ENCODE data around the gene COL9A1. TPM values are rescaled to one million over a fixed set of nuclear protein-coding genes. Genes with fewer than 3 reads are reported as not detected.
A peak's percentile ranks its signal among the peaks of the same experiment; 100 is the strongest.

Gene COL9A1
- total and polyA plus RNA-seq, 9 of the 15 experiments (the other 6 are each of a cell fraction or from before 2014, with no cell fraction given) = 0.01 to 0.13 (median 0.06) TPM; not detected in 1

DNA sequence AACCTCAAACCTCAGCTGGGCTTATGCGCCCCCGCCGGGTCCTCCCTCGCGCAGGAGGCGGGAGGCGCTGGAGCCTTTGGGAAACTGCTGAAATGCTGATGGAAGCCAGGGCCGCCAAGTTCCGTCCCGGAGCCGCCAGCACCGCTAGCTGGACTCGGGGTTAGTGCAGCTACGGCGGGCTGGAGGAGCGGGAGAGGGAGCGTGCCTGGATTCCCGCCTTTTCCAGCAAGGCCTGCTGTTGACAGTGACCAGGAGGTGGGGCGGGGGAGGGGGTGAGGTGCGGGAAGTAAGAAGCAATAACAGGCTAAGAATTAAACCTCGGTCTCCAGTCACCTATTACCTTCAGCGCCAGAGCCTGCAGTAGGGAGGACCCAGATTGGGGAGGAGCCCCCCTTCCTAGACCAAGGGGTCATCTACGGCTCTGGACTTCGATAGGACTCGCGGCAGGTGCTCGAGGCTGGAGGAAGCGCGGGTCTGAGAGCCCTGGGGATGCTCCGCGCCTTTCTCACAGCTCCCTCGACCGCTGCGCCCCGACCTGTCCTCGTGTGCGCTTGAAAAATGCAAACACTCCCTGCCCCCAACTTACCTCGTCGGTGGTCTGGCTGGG, 20.5 kb downstream of the COL9A1 start:
- intact Hi-C loops (cut with micrococcal nuclease) = no loop called here
- Histone ChIP-seq H4K20me1 (replicated peaks; ENCODE audit: control insufficient read depth, insufficient read depth, low read length) (no peaks in the 10 kb centered on the region), H3K4me3 (no peak overlapping the region), H3K79me2 (ENCODE audit: control insufficient read depth, insufficient read depth, low read length) (no peaks in the 10 kb centered on the region), H3K9me3 (replicated peaks; ENCODE audit: control insufficient read depth, insufficient read depth, low read depth, low read length) (no peaks in the 10 kb centered on the region), H3K27me3 (ENCODE audit: control insufficient read depth in 2 of 2, insufficient read depth in 2 of 2, low read length in 2 of 2) (peaks cover 17 to 29% of the 10 kb centered on the region in 2 experiments; a peak in 4 of 5 replicates), H3K36me3 (ENCODE audit: control insufficient read depth, insufficient read depth, low read length) (no peaks in the 10 kb centered on the region), H3K9me1 (ENCODE audit: control insufficient read depth, insufficient read depth, low read length) (no peaks in the 10 kb centered on the region), H2AFZ (ENCODE audit: low read depth, low read length) (peak overlapping the region; percentile 85), H3K27ac (ENCODE audit: extremely low read depth, low read depth, low read length) (no peak overlapping the region), H3K4me1 (replicated peaks in 1 of 2; ENCODE audit: control insufficient read depth in 2 of 2, insufficient read depth in 2 of 2, low read length in 2 of 2) (peaks cover 9 to 26% of the 10 kb centered on the region in 2 experiments; a peak in 4 of 5 replicates), H3K4me2 (ENCODE audit: insufficient read depth, low read length) (peak overlapping the region; percentile 58; the same call in 1 of the 2 replicates), H3K9ac (ENCODE audit: insufficient read depth in 1 of 2, low read depth in 2 of 2, low read length in 2 of 2) (peak overlapping the region in 1 of 2 experiments; percentile 54; a peak in 1 of 4 replicates)
- CTCF ChIA-PET (ENCODE audit: low intra/inter-chr PET ratio) = no interaction called here
- in situ Hi-C loops (cut with MboI) = no loop called here
- DNase-seq (ENCODE audit: extremely low read depth in 1 of 4, low spot score in 3 of 4) = peak in 3 of 4 experiments; percentile 16 to 37 (median 29)
- POLR2A ChIA-PET = interaction anchor here (1.5 kb wide), 1 partner anchor 10 kb away, joined by 3 read pairs; no protein-coding TSS in a partner anchor
- no peak for FAIRE-seq
- BruUV-seq (replicated peaks) = no TSS peak
- 21% methylated on average over 24 of the region's 39 CpGs for WGBS (ENCODE audit: insufficient coverage, low coverage, missing lambda C conversion rate)
- peak; percentile 69 for ATAC-seq
- TF ChIP-seq, protein P1, sequence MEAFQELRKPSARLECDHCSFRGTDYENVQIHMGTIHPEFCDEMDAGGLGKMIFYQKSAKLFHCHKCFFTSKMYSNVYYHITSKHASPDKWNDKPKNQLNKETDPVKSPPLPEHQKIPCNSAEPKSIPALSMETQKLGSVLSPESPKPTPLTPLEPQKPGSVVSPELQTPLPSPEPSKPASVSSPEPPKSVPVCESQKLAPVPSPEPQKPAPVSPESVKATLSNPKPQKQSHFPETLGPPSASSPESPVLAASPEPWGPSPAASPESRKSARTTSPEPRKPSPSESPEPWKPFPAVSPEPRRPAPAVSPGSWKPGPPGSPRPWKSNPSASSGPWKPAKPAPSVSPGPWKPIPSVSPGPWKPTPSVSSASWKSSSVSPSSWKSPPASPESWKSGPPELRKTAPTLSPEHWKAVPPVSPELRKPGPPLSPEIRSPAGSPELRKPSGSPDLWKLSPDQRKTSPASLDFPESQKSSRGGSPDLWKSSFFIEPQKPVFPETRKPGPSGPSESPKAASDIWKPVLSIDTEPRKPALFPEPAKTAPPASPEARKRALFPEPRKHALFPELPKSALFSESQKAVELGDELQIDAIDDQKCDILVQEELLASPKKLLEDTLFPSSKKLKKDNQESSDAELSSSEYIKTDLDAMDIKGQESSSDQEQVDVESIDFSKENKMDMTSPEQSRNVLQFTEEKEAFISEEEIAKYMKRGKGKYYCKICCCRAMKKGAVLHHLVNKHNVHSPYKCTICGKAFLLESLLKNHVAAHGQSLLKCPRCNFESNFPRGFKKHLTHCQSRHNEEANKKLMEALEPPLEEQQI (IDR thresholded peaks at IDR 0.05) = no peak
- TF ChIP-seq, protein P2, sequence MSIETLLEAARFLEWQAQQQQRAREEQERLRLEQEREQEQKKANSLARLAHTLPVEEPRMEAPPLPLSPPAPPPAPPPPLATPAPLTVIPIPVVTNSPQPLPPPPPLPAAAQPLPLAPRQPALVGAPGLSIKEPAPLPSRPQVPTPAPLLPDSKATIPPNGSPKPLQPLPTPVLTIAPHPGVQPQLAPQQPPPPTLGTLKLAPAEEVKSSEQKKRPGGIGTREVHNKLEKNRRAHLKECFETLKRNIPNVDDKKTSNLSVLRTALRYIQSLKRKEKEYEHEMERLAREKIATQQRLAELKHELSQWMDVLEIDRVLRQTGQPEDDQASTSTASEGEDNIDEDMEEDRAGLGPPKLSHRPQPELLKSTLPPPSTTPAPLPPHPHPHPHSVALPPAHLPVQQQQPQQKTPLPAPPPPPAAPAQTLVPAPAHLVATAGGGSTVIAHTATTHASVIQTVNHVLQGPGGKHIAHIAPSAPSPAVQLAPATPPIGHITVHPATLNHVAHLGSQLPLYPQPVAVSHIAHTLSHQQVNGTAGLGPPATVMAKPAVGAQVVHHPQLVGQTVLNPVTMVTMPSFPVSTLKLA (conservative IDR thresholded peaks at IDR 0.05) = no peak
- TF ChIP-seq PCBP1 (IDR thresholded peaks at IDR 0.05; ENCODE audit: low read depth, low read length, poor library complexity, severe bottlenecking) (no peak), ZNF77 (CRISPR knock-in tag; IDR thresholded peaks at IDR 0.05) (no peak), RNF2 (IDR thresholded peaks at IDR 0.05) (no peak), ZNF79 (CRISPR knock-in tag; IDR thresholded peaks at IDR 0.05; ENCODE audit: low read depth) (no peak), TBL1XR1 (IDR thresholded peaks at IDR 0.05; ENCODE audit: low read length in 2 of 2) (no peak), NFIX (CRISPR knock-in tag; IDR thresholded peaks at IDR 0.05; ENCODE audit: low read depth) (no peak), ZFPM2 (CRISPR knock-in tag; IDR thresholded peaks at IDR 0.05) (no peak), SLC30A9 (CRISPR knock-in tag; IDR thresholded peaks at IDR 0.05) (no peak)
- TF ChIP-seq, protein P3, sequence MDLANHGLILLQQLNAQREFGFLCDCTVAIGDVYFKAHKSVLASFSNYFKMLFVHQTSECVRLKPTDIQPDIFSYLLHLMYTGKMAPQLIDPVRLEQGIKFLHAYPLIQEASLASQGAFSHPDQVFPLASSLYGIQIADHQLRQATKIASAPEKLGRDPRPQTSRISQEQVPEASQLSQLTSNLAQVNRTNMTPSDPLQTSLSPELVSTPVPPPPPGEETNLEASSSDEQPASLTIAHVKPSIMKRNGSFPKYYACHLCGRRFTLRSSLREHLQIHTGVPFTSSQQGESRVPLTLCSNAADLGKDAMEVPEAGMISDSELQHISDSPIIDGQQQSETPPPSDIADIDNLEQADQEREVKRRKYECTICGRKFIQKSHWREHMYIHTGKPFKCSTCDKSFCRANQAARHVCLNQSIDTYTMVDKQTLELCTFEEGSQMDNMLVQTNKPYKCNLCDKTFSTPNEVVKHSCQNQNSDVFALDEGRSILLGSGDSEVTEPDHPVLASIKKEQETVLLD (IDR thresholded peaks at IDR 0.05) = no peak
- TF ChIP-seq, protein P4, sequence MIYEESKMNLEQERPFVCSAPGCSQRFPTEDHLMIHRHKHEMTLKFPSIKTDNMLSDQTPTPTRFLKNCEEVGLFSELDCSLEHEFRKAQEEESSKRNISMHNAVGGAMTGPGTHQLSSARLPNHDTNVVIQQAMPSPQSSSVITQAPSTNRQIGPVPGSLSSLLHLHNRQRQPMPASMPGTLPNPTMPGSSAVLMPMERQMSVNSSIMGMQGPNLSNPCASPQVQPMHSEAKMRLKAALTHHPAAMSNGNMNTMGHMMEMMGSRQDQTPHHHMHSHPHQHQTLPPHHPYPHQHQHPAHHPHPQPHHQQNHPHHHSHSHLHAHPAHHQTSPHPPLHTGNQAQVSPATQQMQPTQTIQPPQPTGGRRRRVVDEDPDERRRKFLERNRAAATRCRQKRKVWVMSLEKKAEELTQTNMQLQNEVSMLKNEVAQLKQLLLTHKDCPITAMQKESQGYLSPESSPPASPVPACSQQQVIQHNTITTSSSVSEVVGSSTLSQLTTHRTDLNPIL (CRISPR knock-in tag; IDR thresholded peaks at IDR 0.05) = no peak
- TF ChIP-seq, protein P5, sequence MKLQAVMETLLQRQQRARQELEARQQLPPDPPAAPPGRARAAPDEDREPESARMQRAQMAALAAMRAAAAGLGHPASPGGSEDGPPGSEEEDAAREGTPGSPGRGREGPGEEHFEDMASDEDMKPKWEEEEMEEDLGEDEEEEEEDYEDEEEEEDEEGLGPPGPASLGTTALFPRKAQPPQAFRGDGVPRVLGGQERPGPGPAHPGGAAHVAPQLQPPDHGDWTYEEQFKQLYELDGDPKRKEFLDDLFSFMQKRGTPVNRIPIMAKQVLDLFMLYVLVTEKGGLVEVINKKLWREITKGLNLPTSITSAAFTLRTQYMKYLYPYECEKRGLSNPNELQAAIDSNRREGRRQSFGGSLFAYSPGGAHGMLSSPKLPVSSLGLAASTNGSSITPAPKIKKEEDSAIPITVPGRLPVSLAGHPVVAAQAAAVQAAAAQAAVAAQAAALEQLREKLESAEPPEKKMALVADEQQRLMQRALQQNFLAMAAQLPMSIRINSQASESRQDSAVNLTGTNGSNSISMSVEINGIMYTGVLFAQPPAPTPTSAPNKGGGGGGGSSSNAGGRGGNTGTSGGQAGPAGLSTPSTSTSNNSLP (IDR thresholded peaks at IDR 0.05; ENCODE audit: borderline replicate concordance, low read depth, low read length) = no peak

All from K562 (cell line).